Neuron (in vitro differentiated cells): ENCODE data around the gene B3GALT5.

Source experiments
- H2AFZ ChIP-seq: one replicate; pipeline ENCODE4 v1.6.1; 2013; ENCODE audit warnings: low read depth, mild to moderate bottlenecking, inconsistent platforms, low read length, moderate library complexity
- H3K27me3 ChIP-seq: one replicate; pipeline ENCODE4 v1.6.1; 2013; ENCODE audit warnings: low read length; ENCODE audit not compliant: insufficient read depth
- H3K36me3 ChIP-seq: one replicate; pipeline ENCODE4 v1.6.1; 2013; ENCODE audit warnings: low read length; ENCODE audit not compliant: insufficient read depth
- H3K4me1 ChIP-seq: one replicate; pipeline ENCODE4 v1.6.1; 2013; ENCODE audit warnings: low read length; ENCODE audit not compliant: insufficient read depth
- H3K4me3 ChIP-seq: 2 replicates; pipeline ENCODE4 v1.5.1; 2013; ENCODE audit warnings: mild to moderate bottlenecking, low read length, moderate library complexity
- H3K9me3 ChIP-seq: one replicate; pipeline ENCODE4 v1.6.1; 2013; ENCODE audit warnings: low read length

The B3GALT5 gene

GRCh38 chr21:39616211-39616772 is 3.6 kb downstream of the B3GALT5 start:
- H3K4me1 ChIP-seq: peaks cover 21% of the 10 kb centered on the region
- no peaks in the 10 kb centered on the region for H3K27me3 ChIP-seq
- H3K9me3 ChIP-seq: no peaks in the 10 kb centered on the region
- H3K36me3 ChIP-seq: no peaks in the 10 kb centered on the region
- H3K4me3 ChIP-seq: no peak overlapping the region
- H2AFZ ChIP-seq: no peak overlapping the region

- H2AFZ ChIP-seq: no peak overlapping the region
- H3K4me3 ChIP-seq: no peak overlapping the region
- H3K4me1 ChIP-seq: no peaks in the 10 kb centered on the region
- no peaks in the 10 kb centered on the region for H3K27me3 ChIP-seq
- no peaks in the 10 kb centered on the region for H3K36me3 ChIP-seq
- H3K9me3 ChIP-seq: no peaks in the 10 kb centered on the region
Observed at GRCh38 chr21:39620856-39621255, 8.1 kb downstream of the B3GALT5 start.

GRCh38 chr21:39625211-39625895 is 12.6 kb downstream of the B3GALT5 start:
- Histone ChIP-seq H2AFZ (no peak overlapping the region), H3K4me1 (no peaks in the 10 kb centered on the region), H3K4me3 (no peak overlapping the region), H3K36me3 (no peaks in the 10 kb centered on the region), H3K9me3 (no peaks in the 10 kb centered on the region), H3K27me3 (no peaks in the 10 kb centered on the region)

- Histone ChIP-seq H3K9me3 (no peaks in the 10 kb centered on the region), H2AFZ (no peak overlapping the region)
Observed at GRCh38 chr21:39628385-39628784, 15.6 kb downstream of the B3GALT5 start.

GRCh38 chr21:39630191-39630591 is 17.5 kb downstream of the B3GALT5 start:
- H3K9me3 ChIP-seq: no peaks in the 10 kb centered on the region
- H3K4me1 ChIP-seq: no peaks in the 10 kb centered on the region
- no peak overlapping the region for H2AFZ ChIP-seq
- H3K4me3 ChIP-seq: no peak overlapping the region
- no peaks in the 10 kb centered on the region for H3K27me3 ChIP-seq
- no peaks in the 10 kb centered on the region for H3K36me3 ChIP-seq

More at GRCh38 chr21:39628385-39628784, 15.6 kb downstream of the B3GALT5 start:
- no peaks in the 10 kb centered on the region for H3K27me3 ChIP-seq
- no peak overlapping the region for H3K4me3 ChIP-seq
- H3K4me1 ChIP-seq: no peaks in the 10 kb centered on the region
- H3K36me3 ChIP-seq: no peaks in the 10 kb centered on the region

- Histone ChIP-seq H3K4me1 (no peaks in the 10 kb centered on the region), H3K27me3 (no peaks in the 10 kb centered on the region), H3K36me3 (no peaks in the 10 kb centered on the region), H3K4me3 (no peak overlapping the region), H2AFZ (no peak overlapping the region), H3K9me3 (no peaks in the 10 kb centered on the region)
Observed at GRCh38 chr21:39630827-39631226, 18.1 kb downstream of the B3GALT5 start.

- no peaks in the 10 kb centered on the region for H3K27me3 ChIP-seq
- H3K4me3 ChIP-seq: no peak overlapping the region
- no peaks in the 10 kb centered on the region for H3K36me3 ChIP-seq
- no peaks in the 10 kb centered on the region for H3K9me3 ChIP-seq
- H2AFZ ChIP-seq: no peak overlapping the region
- no peaks in the 10 kb centered on the region for H3K4me1 ChIP-seq
Observed at GRCh38 chr21:39631842-39632562, 19.3 kb downstream of the B3GALT5 start.

GRCh38 chr21:39632796-39633442 is 20.2 kb downstream of the B3GALT5 start:
- H2AFZ ChIP-seq: no peak overlapping the region
- H3K4me3 ChIP-seq: no peak overlapping the region
- H3K4me1 ChIP-seq: no peaks in the 10 kb centered on the region

GRCh38 chr21:39633770-39634181 is 21.0 kb downstream of the B3GALT5 start:
- no peaks in the 10 kb centered on the region for H3K27me3 ChIP-seq
- no peaks in the 10 kb centered on the region for H3K9me3 ChIP-seq
- no peaks in the 10 kb centered on the region for H3K36me3 ChIP-seq
- no peak overlapping the region for H3K4me3 ChIP-seq
- H2AFZ ChIP-seq: no peak overlapping the region
- H3K4me1 ChIP-seq: no peaks in the 10 kb centered on the region

More at GRCh38 chr21:39632796-39633442, 20.2 kb downstream of the B3GALT5 start:
- Histone ChIP-seq H3K27me3 (no peaks in the 10 kb centered on the region), H3K9me3 (no peaks in the 10 kb centered on the region), H3K36me3 (no peaks in the 10 kb centered on the region)

- no peaks in the 10 kb centered on the region for H3K36me3 ChIP-seq
- no peaks in the 10 kb centered on the region for H3K9me3 ChIP-seq
- no peak overlapping the region for H3K4me3 ChIP-seq
- H2AFZ ChIP-seq: no peak overlapping the region
- H3K27me3 ChIP-seq: no peaks in the 10 kb centered on the region
- no peaks in the 10 kb centered on the region for H3K4me1 ChIP-seq
Observed at GRCh38 chr21:39634507-39634906, 21.8 kb downstream of the B3GALT5 start.

GRCh38 chr21:39637197-39637970 is 24.6 kb downstream of the B3GALT5 start:
- H3K4me3 ChIP-seq: no peak overlapping the region
- H2AFZ ChIP-seq: no peak overlapping the region
- H3K4me1 ChIP-seq: no peaks in the 10 kb centered on the region
- H3K36me3 ChIP-seq: no peaks in the 10 kb centered on the region
- no peaks in the 10 kb centered on the region for H3K27me3 ChIP-seq
- H3K9me3 ChIP-seq: no peaks in the 10 kb centered on the region

GRCh38 chr21:39637971-39638240 is 25.2 kb downstream of the B3GALT5 start:
- no peak overlapping the region for H3K4me3 ChIP-seq
- H3K4me1 ChIP-seq: no peaks in the 10 kb centered on the region
- no peaks in the 10 kb centered on the region for H3K27me3 ChIP-seq
- H3K9me3 ChIP-seq: no peaks in the 10 kb centered on the region
- H3K36me3 ChIP-seq: no peaks in the 10 kb centered on the region
- H2AFZ ChIP-seq: no peak overlapping the region

GRCh38 chr21:39638281-39638680 is 25.5 kb downstream of the B3GALT5 start:
- Histone ChIP-seq H2AFZ (no peak overlapping the region), H3K27me3 (no peaks in the 10 kb centered on the region), H3K9me3 (no peaks in the 10 kb centered on the region), H3K36me3 (no peaks in the 10 kb centered on the region), H3K4me3 (no peak overlapping the region), H3K4me1 (no peaks in the 10 kb centered on the region)
